Muscle of leg (tissue), 11 donors: ENCODE data around the gene GJB5. TPM values are rescaled to one million over a fixed set of nuclear protein-coding genes. Genes with fewer than 3 reads are reported as not detected.

ENCODE experiments used
- DNase-seq: peaks from one replicate; pipeline ENCODE4 v3.0.0; 2013
- H3K27ac ChIP-seq: one replicate; pipeline ENCODE4 v1.5.1; 2013; ENCODE audit warnings: mild to moderate bottlenecking, low read length, control low read depth
- H3K27me3 ChIP-seq: one replicate; pipeline ENCODE4 v1.6.1; 2013; ENCODE audit warnings: low read length; ENCODE audit not compliant: control insufficient read depth, insufficient read depth
- H3K36me3 ChIP-seq: one replicate; pipeline ENCODE4 v1.6.1; 2013; ENCODE audit warnings: low read length; ENCODE audit not compliant: control insufficient read depth, insufficient read depth
- H3K4me1 ChIP-seq: one replicate; pipeline ENCODE4 v1.6.1; 2013; ENCODE audit warnings: low read length; ENCODE audit not compliant: control insufficient read depth, insufficient read depth
- H3K4me3 ChIP-seq: one replicate; pipeline ENCODE4 v1.5.1; 2013; ENCODE audit warnings: low read length, control low read depth
- H3K9me3 ChIP-seq: replicated peaks from 2 replicates; pipeline ENCODE4 v1.6.1; 2013; ENCODE audit warnings: low read depth, low read length; ENCODE audit not compliant: control insufficient read depth
- WGBS: methylation state at CpG from one replicate; pipeline ENCODE4 v1.1.5; 2013; ENCODE audit warnings: missing lambda C conversion rate; ENCODE audit not compliant: insufficient coverage; 5-methylcytosine and 5-hydroxymethylcytosine counted together
- polyA plus RNA-seq, 8 donors: library from polyadenylated mRNA; unstranded; fragments of 120-200 nt; gene quantifications; one replicate each; pipeline versions ENCODE4 v1.2.1 to v1.2.3, GENCODE V29; 2013; ENCODE audit warnings: inconsistent platforms in 1 of 8, low replicate concordance in 1 of 8; ENCODE audit not compliant: insufficient read length in 8 of 8, insufficient read depth in 1 of 8
- total RNA-seq: library from RNA; stranded (reverse); fragments of 120-200 nt; gene quantifications from one replicate; pipeline ENCODE4 v1.2.4, GENCODE V29; 2013

Gene GJB5
- total and polyA plus RNA-seq, 9 donors = 0.26 to 3.2 (median 0.29) TPM; not detected in 4

GRCh38 chr1:34794001-34794789, 39.3 kb downstream of the GJB5 start:
- peaks cover 8% of the 10 kb centered on the region for H3K4me1 ChIP-seq
- H3K36me3 ChIP-seq = peaks cover 4% of the 10 kb centered on the region
- H3K27me3 ChIP-seq = peaks cover 26% of the 10 kb centered on the region

DNA sequence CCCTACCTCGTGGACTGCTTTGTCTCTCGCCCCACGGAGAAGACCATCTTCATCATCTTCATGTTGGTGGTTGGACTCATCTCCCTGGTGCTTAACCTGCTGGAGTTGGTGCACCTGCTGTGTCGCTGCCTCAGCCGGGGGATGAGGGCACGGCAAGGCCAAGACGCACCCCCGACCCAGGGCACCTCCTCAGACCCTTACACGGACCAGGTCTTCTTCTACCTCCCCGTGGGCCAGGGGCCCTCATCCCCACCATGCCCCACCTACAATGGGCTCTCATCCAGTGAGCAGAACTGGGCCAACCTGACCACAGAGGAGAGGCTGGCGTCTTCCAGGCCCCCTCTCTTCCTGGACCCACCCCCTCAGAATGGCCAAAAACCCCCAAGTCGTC, 39.9 kb downstream of the GJB5 start:
- Histone ChIP-seq H3K4me1 (peaks cover 8% of the 10 kb centered on the region), H3K27me3 (peaks cover 26% of the 10 kb centered on the region), H3K9me3 (no peaks in the 10 kb centered on the region), H3K27ac (no peak overlapping the region), H3K4me3 (peak overlapping the region; percentile 39), H3K36me3 (peaks cover 4% of the 10 kb centered on the region)
- 92% methylated on average over 10 of the region's 12 CpGs for WGBS
- DNase-seq = no peak

More at GRCh38 chr1:34794001-34794789, 39.3 kb downstream of the GJB5 start:
- H3K9me3 ChIP-seq = no peaks in the 10 kb centered on the region
- DNase-seq = no peak
- H3K4me3 ChIP-seq = peak overlapping the region; percentile 39
- no peak overlapping the region for H3K27ac ChIP-seq
- WGBS = 89% methylated on average over 40 of the region's 40 CpGs

DNA sequence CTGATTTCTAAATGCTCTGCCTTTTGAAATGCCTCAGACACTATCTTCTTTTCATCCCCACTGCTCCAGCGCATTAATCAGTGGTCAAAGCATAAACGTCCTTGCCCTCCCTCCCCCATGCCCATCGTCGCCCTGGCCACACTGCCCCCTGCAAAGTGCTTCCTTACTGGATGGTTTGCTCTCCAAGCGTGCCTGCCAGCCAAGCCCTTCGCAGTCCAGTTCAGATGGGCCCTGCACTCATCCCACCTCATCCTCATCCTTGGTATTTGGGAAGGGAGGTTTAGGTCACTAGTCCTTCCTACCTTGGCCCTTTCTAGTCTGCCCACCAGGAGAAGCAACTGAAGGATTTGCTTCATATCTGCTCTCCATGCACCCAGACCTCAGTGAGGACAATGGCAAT, 41.1 kb downstream of the GJB5 start:
- Histone ChIP-seq H3K4me1 (peaks cover 8% of the 10 kb centered on the region), H3K36me3 (peaks cover 4% of the 10 kb centered on the region), H3K27me3 (peaks cover 22% of the 10 kb centered on the region), H3K27ac (no peak overlapping the region), H3K9me3 (no peaks in the 10 kb centered on the region), H3K4me3 (peak overlapping the region; percentile 39)
- WGBS = 66% methylated on average over 4 of the region's 6 CpGs
- no peak for DNase-seq

DNA sequence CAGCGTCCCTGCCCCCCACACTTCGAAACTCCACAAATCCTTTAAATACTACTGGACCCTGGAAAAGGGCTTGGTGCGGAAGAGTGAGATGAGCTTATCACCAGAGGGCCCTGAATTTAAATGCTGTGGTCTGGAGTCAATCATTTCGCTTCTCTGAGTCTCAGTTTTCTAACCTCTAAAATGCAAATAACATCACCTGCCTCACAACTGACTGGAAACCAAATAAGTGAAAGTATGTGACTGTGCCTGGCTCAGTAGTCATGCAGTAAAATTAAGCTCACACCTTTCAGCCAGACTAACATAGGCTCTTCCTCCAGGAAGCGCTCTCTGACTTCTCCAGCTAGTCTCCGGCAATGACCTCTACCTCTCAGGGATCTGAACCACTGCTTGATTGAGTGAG, 42.1 kb downstream of the GJB5 start:
- Histone ChIP-seq H3K27me3 (peaks cover 16% of the 10 kb centered on the region), H3K27ac (no peak overlapping the region), H3K36me3 (peaks cover 4% of the 10 kb centered on the region), H3K9me3 (no peaks in the 10 kb centered on the region), H3K4me1 (peaks cover 6% of the 10 kb centered on the region), H3K4me3 (peak overlapping the region; percentile 39)
- DNase-seq = no peak
- WGBS = 100% methylated on average over 1 of the region's 6 CpGs

GRCh38 chr1:34800214-34800613, 45.4 kb downstream of the GJB5 start:
- Histone ChIP-seq H3K36me3 (no peaks in the 10 kb centered on the region), H3K27ac (no peak overlapping the region), H3K27me3 (no peaks in the 10 kb centered on the region), H3K4me3 (no peak overlapping the region), H3K9me3 (no peaks in the 10 kb centered on the region), H3K4me1 (no peaks in the 10 kb centered on the region)
- WGBS = no CpG with 5 or more reads among the region's 6 CpGs
- no peak for DNase-seq

GRCh38 chr1:34803770-34804169, 48.9 kb downstream of the GJB5 start:
- DNase-seq = no peak
- no peaks in the 10 kb centered on the region for H3K9me3 ChIP-seq
- no peak overlapping the region for H3K4me3 ChIP-seq
- H3K4me1 ChIP-seq = no peaks in the 10 kb centered on the region
- no peaks in the 10 kb centered on the region for H3K27me3 ChIP-seq
- H3K27ac ChIP-seq = no peak overlapping the region
- 88% methylated on average over 2 of the region's 3 CpGs for WGBS
- H3K36me3 ChIP-seq = no peaks in the 10 kb centered on the region

- WGBS = 42% methylated on average over 2 of the region's 3 CpGs
- no peaks in the 10 kb centered on the region for H3K4me1 ChIP-seq
- no peaks in the 10 kb centered on the region for H3K36me3 ChIP-seq
- no peaks in the 10 kb centered on the region for H3K9me3 ChIP-seq
- H3K27me3 ChIP-seq = no peaks in the 10 kb centered on the region
- DNase-seq = no peak
- no peak overlapping the region for H3K27ac ChIP-seq
- no peak overlapping the region for H3K4me3 ChIP-seq
Observed at GRCh38 chr1:34806396-34806795, 51.5 kb downstream of the GJB5 start.

Other genes with a start within 250 kb of the GJB5 start
- not detected for gene GJB4, start 4.7 kb downstream of the GJB5 start, total RNA-seq
- gene GJB4, start 4.7 kb downstream of the GJB5 start, polyA plus RNA-seq = under 1 TPM in 3 of 8 donors, not detected in 5; 0.05 to 0.13 (median 0.11) TPM
- gene GJB3, start 26.2 kb downstream of the GJB5 start, total RNA-seq = not detected
- 1 to 10 TPM in 1 of 8 donors, under 1 TPM in 4, not detected in 3; 0.10 to 1.8 (median 0.12) TPM for gene GJB3, start 26.2 kb downstream of the GJB5 start, polyA plus RNA-seq
- 31.4 TPM for gene GJA4, start 38.0 kb downstream of the GJB5 start, total RNA-seq
- 10 to 100 TPM; 33.1 to 53.9 (median 36.8) TPM for gene GJA4, start 38.0 kb downstream of the GJB5 start, polyA plus RNA-seq
- 21.7 TPM for gene SMIM12, start 104.7 kb downstream of the GJB5 start, total RNA-seq
- gene SMIM12, start 104.7 kb downstream of the GJB5 start, polyA plus RNA-seq = 10 to 100 TPM; 23.2 to 31.8 (median 26.9) TPM
- 0.22 TPM for gene DLGAP3, start 174.6 kb downstream of the GJB5 start, total RNA-seq
- under 1 TPM; 0.15 to 0.95 (median 0.25) TPM for gene DLGAP3, start 174.6 kb downstream of the GJB5 start, polyA plus RNA-seq
- 16.3 TPM for gene TMEM35B, start 230.3 kb downstream of the GJB5 start, total RNA-seq
- gene TMEM35B, start 230.3 kb downstream of the GJB5 start, polyA plus RNA-seq = 10 to 100 TPM; 17.6 to 25.9 (median 21.1) TPM